HG03378 (cell line): ENCODE measurements around the gene CYP1B1.
"Not testable (repeated sequence)": the region's sequence is repeated elsewhere in the genome, so short reads cannot be mapped to it uniquely, and the experiment has no call there.

Experiments
- ATAC-seq: cut with Tn5 transposase; IDR thresholded peaks from one replicate; pipeline ENCODE4 v1.9.1; 2021; ENCODE audit warnings: mild to moderate bottlenecking, moderate library complexity; ENCODE audit not compliant: unreplicated experiment

Gene CYP1B1

GRCh38 chr2:38099099-38100028, 23.4 kb upstream of the CYP1B1 start:
- no peak for ATAC-seq

DNA sequence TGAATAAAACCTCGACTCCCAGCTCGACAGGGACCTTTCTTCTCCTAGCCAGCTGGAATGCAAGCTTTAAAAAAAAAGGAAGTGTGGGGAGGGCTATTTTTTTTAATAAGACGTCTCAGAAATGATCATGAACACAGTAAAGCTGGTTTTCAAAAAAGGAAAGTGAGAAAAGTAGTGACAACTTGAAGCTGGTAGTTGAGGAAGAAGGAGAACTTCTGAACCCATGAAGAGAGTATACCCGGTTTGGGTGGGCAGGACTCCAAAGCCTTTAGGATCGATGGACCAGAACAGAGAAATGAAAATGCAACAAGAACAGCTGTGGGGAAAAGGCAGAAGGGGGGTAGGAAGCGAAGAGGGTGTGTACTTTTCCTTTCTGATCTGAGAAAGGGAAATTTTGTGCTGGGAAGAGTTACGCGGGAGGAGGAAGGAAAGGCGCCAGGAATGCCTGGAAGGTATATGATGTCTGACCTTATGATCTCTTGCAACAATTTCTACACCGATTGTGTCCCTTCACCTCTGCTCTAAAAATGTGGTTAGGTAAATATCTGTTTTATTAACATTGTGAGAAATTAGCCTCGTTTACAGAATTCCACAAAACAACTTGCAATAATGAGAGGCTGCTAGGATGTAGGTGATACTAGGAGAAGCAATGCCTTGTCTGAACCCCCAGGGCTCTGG, 22.6 kb upstream of the CYP1B1 start:
- no peak for ATAC-seq

- ATAC-seq: no peak
These were observed 22.0 kb upstream of the CYP1B1 start for GRCh38 chr2:38097988-38098385.

DNA sequence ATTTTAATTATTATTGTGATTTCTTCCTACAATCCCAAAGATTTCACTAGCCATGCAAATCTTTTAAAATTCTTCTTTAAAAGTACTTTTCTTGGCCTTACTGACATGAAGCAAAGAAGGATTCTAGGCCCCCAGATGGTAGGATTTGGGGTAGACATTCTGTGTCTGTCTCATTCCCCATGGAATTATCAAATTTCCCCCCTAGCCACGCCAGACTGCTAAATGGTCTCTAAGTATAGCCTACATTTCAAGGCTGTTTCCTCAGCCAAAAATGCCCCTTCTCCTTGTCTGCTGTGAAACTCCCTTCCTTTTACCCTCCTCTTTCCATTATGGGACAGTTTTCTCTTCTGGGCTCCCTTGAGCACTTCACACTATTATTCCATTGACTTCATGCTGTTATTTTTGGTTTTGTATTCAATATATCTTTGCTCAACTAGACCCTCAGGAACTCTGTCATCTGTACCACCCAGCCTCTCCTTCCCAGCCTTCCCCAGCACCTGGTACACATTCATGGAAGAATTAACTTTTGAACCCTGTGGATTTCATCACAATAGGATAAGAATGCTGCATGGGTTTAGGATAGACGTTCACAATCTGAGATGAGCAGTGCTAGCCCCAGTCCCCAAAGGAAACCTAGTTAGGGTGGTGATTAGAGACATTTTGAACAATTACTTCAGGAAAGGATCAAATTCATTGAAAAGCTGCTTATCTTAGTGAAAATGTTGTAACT, 21.5 kb upstream of the CYP1B1 start:
- ATAC-seq: no peak

DNA sequence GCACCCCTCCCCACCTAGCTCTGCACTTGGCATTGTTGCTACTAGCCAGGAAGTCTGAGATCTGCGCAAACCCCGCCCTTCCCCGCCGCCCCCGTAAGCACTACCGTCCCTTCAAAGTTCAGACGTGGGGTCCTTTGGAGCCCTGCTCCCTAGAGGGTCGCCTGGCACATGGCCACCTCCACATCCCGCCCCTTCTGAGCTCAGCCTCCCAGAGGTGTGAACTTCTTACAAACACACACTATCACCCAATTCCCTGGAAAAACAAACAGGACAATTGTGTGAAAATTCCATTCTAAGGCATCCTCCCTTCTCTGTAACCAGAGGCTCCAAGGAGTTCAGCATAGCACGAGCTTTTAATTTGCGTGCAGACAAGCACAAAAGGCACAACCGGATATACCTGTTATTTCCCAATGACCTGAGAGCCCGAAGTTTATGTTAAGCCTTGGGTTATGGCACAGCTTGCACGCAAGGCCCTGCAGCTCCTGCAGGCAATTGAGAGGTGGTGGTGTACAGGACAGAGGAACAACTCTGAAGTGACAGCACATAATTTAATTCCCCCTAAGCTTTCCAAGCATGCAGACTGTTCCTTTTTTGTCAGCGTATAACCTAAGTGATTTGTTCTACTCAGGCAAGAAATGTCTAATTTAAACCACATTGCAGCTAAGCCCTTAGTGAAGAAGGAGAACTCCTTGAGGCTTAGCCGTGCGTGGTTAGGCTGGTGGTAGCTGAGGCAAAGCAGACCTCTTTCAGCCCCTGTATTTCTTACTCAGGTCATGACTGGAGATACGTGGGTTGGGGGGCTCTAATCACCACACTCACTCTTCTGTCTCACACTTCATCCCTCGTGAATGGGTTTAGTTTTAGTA, 20.3 kb upstream of the CYP1B1 start:
- peak; percentile 69 for ATAC-seq

GRCh38 chr2:38095079-38095995, 19.4 kb upstream of the CYP1B1 start:
- ATAC-seq: no peak

- ATAC-seq: no peak
These were observed 17.7 kb upstream of the CYP1B1 start for GRCh38 chr2:38093527-38094165.

DNA sequence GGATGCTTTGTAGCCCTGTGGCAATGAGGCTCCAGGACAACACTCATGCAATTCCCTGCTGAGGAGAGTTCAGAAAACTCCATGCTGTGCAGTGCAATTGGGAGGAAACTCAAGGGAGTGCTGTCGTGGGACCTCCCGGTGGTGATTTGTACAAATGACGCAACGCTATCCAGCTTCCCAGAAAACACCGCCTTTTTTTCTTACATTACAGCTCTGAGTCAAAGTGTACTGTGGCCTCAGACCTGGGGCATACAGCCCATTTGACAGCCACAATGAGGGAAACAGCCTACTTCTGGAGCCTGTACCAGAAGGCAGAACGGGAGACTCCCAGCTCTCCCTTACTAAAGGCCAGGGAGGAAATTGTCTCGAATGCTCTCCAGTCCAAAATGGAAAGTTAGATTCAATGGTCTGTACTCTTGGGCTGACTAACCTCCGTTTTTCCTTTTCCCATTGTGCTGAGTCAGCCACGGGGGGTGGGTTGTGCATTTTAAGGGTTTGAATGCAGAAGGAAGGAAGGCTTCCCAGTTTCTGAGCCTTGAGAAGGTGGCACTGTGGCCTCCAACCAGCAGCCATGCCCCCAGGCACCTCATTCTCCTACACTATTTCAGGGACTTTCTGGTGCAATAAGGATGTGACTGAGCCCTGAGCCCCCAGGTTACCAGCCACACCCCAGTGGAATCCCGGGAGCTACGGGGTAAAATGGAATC, 16.4 kb upstream of the CYP1B1 start:
- ATAC-seq: no peak

- no peak for ATAC-seq
These were observed 15.8 kb upstream of the CYP1B1 start for GRCh38 chr2:38091760-38092159.

- no peak for ATAC-seq
These were observed 15.0 kb upstream of the CYP1B1 start for GRCh38 chr2:38090928-38091327.

DNA sequence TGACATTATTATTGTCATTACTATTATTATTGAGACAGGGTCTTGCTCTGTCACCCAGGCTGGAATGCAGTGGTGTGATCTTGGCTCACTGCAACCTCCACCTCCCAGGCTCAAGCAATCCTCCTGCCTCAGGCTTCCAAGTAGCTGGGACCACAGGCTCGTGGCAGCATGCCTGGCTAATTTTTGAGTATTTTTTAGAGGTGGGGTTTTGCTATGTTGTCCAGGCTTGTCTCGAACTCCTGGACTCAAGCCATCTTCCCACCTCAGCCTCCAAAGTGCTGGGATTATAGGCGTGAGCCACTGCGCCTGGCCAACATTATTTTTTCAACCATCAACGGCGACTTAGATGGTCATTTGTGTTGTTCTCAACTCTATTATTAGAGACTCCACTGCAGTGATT, 14.3 kb upstream of the CYP1B1 start:
- not testable (repeated sequence) for ATAC-seq

GRCh38 chr2:38085998-38086698, 10.2 kb upstream of the CYP1B1 start:
- ATAC-seq: not testable (repeated sequence)

DNA sequence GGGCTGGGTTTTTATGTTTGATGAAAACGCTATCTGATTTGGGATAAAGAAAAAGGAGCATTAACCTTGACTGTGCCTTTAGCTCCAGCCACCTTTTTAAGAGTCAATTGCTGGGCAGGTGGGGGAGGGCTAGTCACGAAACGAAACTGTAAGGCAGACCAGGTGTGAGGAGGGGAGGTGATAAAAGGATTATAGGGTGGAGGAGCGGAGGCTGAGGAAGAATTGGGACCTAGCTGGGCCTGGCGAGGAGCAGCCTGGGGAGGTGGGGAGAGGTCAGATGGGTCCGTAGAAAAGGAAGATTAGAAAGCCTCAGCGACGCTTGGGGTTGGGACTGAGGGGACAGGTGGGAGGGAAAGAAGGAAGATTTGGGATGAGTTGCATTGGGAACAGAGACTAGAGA, 8.6 kb upstream of the CYP1B1 start:
- not testable (repeated sequence) for ATAC-seq

GRCh38 chr2:38082727-38083126, 6.8 kb upstream of the CYP1B1 start:
- ATAC-seq: not testable (repeated sequence)

DNA sequence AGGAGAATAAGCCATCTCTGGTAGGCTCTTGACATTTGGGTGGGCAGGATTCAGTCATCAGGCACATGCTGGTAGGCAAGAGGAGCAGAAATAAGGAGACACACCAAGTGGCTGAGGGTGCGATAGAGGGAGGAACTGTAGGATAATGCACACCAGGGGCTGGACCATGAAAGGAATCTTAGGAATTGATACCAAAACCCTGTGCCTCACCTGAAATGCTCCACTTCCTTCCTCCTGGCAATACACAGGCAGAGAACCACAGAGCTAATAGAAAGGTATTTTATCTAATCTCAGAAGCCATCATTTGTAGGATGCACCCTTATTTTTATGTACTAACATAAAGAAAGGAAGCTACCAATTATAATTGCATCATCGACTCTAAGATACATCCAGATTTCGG, 4.4 kb upstream of the CYP1B1 start:
- no peak for ATAC-seq

DNA sequence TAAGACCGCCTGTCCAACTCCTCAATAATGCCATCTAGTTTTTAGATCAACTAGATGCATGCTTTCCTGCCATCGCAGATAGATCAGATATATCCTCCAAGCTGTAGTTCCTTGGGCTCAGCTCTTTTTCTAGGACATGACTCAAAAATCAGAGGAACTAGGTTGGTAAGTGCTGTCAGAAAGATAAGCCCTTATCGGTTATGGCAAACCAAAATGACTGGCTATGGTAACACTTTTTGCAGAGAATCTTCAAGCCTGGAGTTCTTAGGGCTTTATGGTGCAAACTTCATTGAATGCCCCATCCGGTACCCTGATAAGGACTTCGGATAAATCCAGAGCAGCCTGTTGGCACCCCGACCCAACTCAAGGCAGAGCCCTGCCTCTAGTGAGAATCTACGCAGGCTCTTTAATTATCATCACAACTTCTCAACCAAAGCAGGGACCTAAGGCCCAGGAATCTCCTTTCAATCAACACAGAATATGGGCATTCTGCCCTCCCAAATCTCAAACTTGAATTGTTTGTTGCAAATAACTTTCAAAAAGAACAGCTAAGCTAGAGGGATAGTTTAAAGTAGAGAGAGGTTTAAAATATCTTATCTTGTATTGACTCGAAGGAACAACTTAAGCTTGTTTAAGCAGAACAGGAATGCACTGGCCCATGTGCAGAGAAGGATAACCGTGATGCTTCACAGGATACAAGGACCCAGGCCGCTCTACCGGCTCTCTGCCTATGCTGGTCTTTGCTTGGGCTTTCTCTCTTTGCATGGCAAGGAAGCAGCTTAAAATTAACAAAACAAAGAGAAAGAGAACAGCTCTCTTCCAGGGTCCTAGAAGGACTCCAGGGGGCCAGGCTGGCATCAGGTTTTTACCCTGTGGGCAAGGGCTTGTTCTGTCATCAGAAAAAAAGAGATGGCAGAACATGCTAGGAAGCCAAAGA, 3.4 kb upstream of the CYP1B1 start:
- no peak for ATAC-seq

- ATAC-seq: no peak
These were observed 1.4 kb upstream of the CYP1B1 start for GRCh38 chr2:38077431-38077769.
